NCI-H2196 treated with DMSO at 0.1 percent for 48 hours (cell line): ENCODE data around the gene DOCK3.

Experiments
- DNase-seq: peaks from one replicate; lab custom pipeline; 2025; ENCODE audit not compliant: unreplicated experiment; lab: John Stamatoyannopoulos, UW

Gene DOCK3

DNA sequence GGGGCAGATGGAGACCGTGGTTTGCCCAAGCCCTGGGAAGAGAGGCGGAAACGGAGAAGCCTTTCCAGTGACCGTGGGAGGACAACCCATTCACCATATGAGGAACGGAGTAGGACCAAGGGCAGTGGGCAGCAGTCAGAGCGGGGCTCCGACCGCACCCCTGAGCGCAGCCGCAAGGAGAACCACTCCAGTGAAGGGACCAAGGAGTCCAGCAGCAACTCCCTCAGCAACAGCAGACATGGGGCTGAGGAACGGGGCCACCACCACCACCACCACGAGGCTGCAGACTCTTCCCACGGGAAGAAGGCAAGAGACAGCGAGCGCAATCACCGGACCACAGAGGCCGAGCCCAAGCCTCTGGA, 718.4 kb downstream of the DOCK3 start:
- DNase-seq: no peak

DNA sequence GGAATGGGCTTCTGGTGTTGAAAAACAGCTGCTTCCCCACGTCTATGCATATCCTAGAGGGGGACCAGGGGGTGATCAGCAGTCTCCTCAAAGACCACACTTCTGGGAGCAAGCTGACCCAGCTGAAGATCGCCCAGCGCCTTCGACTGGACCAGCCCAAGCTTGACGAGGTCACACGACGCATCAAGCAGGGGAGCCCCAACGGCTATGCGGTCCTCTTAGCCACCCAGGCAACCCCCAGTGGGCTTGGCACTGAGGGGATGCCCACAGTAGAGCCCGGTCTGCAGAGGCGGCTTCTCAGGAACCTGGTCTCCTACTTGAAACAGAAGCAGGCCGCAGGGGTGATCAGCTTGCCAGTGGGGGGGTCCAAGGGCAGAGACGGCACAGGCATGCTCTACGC, 718.8 kb downstream of the DOCK3 start:
- DNase-seq: no peak

DNA sequence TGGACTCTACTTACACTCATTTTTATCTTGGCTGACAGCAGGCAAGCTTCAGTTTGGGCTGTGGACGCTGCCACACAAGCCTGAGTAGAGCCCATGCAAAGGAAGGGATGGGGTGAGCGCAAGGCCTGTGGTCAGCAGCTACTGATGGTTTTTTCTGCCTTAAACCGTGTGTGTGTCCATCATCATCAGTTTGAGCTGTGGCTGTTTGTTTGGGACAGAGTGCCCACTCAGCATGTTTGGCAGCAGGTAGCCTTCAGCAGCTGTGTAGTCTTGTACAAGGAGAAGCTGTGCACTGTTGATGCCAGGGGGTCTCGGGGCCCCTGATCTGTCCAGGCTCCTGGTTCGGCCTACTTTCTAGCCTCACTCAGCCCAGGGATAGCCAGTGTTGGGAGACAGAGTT, 719.8 kb downstream of the DOCK3 start:
- no peak for DNase-seq

DNA sequence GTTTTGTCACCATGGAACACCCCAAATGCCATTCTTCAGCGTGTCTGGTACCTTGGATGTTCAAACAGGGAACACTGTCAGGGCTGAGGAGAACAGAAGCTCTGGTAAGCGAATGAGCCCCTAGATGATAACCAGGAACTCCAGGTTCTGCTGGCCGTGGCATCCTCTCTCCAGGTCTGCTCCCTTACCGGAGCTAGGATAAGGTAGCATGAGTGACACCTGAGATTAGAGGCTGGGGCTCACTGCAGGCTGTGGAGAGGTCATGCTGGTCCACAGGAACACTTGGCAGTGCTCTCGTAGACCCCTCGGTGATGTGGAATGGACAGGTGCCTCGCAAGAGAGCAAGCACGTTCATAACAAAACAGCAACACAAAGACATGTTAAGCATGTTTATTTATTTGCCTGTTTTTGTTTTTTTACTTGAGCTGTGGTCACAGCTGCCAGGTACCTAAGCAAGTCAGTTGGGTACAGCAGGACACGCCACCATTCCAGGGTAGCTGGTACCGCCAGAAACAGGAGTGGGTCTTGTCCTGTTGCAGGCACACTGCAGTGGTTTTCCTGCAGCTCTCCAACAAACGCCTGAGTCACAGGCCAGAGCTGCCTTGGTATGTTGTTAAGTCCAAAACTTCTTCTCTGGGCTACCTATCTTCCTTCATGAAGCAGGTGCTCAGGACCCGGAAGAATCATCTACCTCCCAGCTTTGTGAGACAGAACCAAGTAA, 720.9 kb downstream of the DOCK3 start:
- DNase-seq: no peak

GRCh38 chr3:51396401-51396800, 721.7 kb downstream of the DOCK3 start:
- DNase-seq: no peak

GRCh38 chr3:51397392-51397791, 722.7 kb downstream of the DOCK3 start:
- DNase-seq: no peak

- DNase-seq: no peak
Observed at GRCh38 chr3:51398595-51399310, 724.0 kb downstream of the DOCK3 start.

GRCh38 chr3:51400166-51400565, 725.4 kb downstream of the DOCK3 start:
- no peak for DNase-seq

GRCh38 chr3:51401735-51402134, 727.0 kb downstream of the DOCK3 start:
- DNase-seq: no peak

DNA sequence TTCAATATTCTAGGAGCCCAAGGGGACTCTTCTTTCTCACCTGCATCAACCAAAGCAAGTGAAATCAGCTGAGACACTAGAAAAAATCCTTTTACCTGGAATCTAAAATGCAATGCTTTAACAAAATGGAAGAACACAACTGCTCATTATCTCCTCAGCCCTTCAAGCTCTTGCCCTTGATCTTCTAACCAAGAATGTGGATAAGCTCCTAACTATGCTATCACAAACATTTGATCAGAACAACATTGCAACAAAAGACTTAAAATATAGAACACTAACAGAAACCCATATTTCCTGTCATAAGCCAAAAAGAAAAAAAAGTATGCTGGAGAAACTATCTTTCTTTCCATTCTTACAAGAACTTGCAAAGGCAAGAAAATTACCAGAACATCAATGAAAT, 728.9 kb downstream of the DOCK3 start:
- no peak for DNase-seq

- no peak for DNase-seq
Observed at GRCh38 chr3:51408021-51408420, 733.3 kb downstream of the DOCK3 start.

DNA sequence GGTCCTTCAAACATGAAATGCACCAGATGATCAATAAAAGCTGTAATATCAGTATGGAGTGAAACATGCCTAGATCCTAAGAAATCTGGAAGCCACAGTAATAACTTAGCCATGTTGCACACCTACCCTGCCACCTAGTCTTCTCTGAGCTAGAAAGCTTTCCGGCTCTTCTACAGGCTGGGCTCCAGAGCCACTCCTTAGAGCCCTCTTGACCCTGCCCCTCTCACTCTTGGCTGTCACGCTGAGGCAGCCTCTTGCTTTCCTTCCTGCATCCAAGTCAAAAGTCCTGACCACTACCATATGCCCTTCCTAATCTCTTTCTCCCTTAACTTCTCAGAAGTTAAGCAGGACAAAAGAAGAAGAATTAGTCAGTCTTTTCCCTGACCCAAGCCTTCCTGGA, 734.1 kb downstream of the DOCK3 start:
- DNase-seq: no peak

- no peak for DNase-seq
Observed at GRCh38 chr3:51422211-51422610, 747.5 kb downstream of the DOCK3 start.

- no peak for DNase-seq
Observed at GRCh38 chr3:51426921-51427320, 752.2 kb downstream of the DOCK3 start.

DNA sequence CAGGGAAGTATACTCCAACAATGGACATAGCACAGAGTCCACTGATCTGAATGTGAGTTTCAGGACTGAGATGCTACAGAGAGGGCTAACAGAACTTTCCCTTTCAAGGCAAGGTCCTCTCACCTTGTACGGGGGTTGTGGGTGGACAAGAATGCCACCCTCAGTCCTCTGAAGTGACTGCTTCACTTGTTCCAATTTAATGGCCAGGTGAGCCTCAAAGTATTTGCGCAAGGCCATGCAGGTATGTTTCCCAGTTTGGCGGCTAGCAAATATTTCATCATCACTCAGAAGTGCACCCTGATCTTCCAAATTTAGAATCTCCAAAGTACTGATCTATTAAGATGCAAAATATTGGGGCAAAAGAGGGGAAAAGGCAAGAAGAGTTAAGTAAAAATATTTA, 754.4 kb downstream of the DOCK3 start:
- no peak for DNase-seq
